ENCODE results near the gene IGLL5.

GRCh38 chr22:22856885-22857606, 30.6 kb upstream of the IGLL5 start:
- TF ChIP-seq EZH2 (IDR thresholded peaks at IDR 0.05; ENCODE audit: low read length, unreplicated experiment) (no peak), CTCF (conservative IDR thresholded peaks at IDR 0.05; ENCODE audit: low read depth, low read length) (no peak)

Measured in PC-3 (cell line).